A673 (cell line): ENCODE measurements around the gene COPE. TPM values are rescaled to one million over a fixed set of nuclear protein-coding genes. Genes with fewer than 3 reads are reported as not detected.

Source experiments
- BruUV-seq: library from RNA; stranded (reverse); fragments of 400-500 nt; replicated peaks from 2 replicates; lab custom pipeline; 2021; lab: Mats Ljungman, UMichigan
- CTCF ChIA-PET: fragments of 300-600 bp; sonication (Branson Sonifier 250); formaldehyde crosslinking; loops from one replicate; lab custom pipeline; 2022; ENCODE audit warnings: antibody characterized with exemption; lab: Charles Lee
- POLR2A ChIA-PET: fragments of 300-600 bp; sonication (Branson Sonifier 250); formaldehyde crosslinking; loops from one replicate; lab custom pipeline; 2022; ENCODE audit warnings: antibody characterized with exemption; ENCODE audit not compliant: low non-redundant PET; lab: Charles Lee
- DNase-seq: peaks from one replicate; pipeline ENCODE4 v3.0.0-alpha.2; 2015; ENCODE audit warnings: low spot score
- H3K27ac ChIP-seq: fragments of 200-600 bp; sonication (generic); 2 replicates; pipeline ENCODE4 v1.5.1; 2016; ENCODE audit warnings: mixed run types, low read depth, mild to moderate bottlenecking, mixed read lengths, antibody characterized with exemption, low read length; ENCODE audit not compliant: poor library complexity, severe bottlenecking
- H3K27me3 ChIP-seq: fragments of 200-600 bp; sonication (generic); replicated peaks from 2 replicates; pipeline ENCODE4 v1.6.1; 2017; ENCODE audit warnings: mixed run types, low read depth, mild to moderate bottlenecking, mixed read lengths, antibody characterized with exemption, low read length; ENCODE audit not compliant: insufficient read depth, poor library complexity
- H3K36me3 ChIP-seq: fragments of 200-600 bp; sonication (generic); 2 replicates; pipeline ENCODE4 v1.6.1; 2016; ENCODE audit warnings: mixed run types, mild to moderate bottlenecking, mixed read lengths, antibody characterized with exemption, low read length; ENCODE audit not compliant: insufficient read depth, poor library complexity, severe bottlenecking
- H3K4me1 ChIP-seq: fragments of 200-600 bp; sonication (generic); 2 replicates; pipeline ENCODE4 v1.6.1; 2017; ENCODE audit warnings: mixed run types, mild to moderate bottlenecking, mixed read lengths, antibody characterized with exemption, low read length; ENCODE audit not compliant: insufficient read depth, poor library complexity, severe bottlenecking
- H3K4me3 ChIP-seq: fragments of 200-600 bp; sonication (generic); 2 replicates; pipeline ENCODE4 v1.5.1; 2016; ENCODE audit warnings: low read depth, mixed run types, mild to moderate bottlenecking, mixed read lengths, low read length; ENCODE audit not compliant: poor library complexity, severe bottlenecking
- H3K9me3 ChIP-seq: fragments of 200-600 bp; sonication (generic); 2 replicates; pipeline ENCODE4 v1.6.1; 2016; ENCODE audit warnings: mixed run types, low read depth, mild to moderate bottlenecking, mixed read lengths, antibody characterized with exemption, low read length; ENCODE audit not compliant: poor library complexity, severe bottlenecking
- EZH2 ChIP-seq: fragments of 200-600 bp; sonication (generic); IDR thresholded peaks from 2 replicates; pipeline ENCODE4 v1.6.1; 2017; ENCODE audit warnings: borderline replicate concordance, low read depth, mild to moderate bottlenecking, mixed read lengths, antibody characterized with exemption, low read length; ENCODE audit not compliant: poor library complexity, severe bottlenecking
- intact Hi-C: fragments of 100-400 bp; cut with micrococcal nuclease; formaldehyde crosslinking; loops from one replicate; pipeline ENCODE4 v1.10.0; 2022; ENCODE audit not compliant: unreplicated experiment
- total RNA-seq: library from RNA; stranded (reverse); gene quantifications from 2 replicates; pipeline ENCODE4 v1.2.3, GENCODE V29; 2021
- TF ChIP-seq, protein P1 (sequence below): fragments of 300-800, 200-600 bp; sonication (generic); conservative IDR thresholded peaks from 2 replicates; pipeline ENCODE4 v1.5.1; 2017; ENCODE audit warnings: low read depth, mild to moderate bottlenecking, antibody characterized with exemption, low read length, moderate library complexity, mixed read lengths

COPE gene
- total RNA-seq, 1 experiment from 2014 or later: 244 TPM

DNA sequence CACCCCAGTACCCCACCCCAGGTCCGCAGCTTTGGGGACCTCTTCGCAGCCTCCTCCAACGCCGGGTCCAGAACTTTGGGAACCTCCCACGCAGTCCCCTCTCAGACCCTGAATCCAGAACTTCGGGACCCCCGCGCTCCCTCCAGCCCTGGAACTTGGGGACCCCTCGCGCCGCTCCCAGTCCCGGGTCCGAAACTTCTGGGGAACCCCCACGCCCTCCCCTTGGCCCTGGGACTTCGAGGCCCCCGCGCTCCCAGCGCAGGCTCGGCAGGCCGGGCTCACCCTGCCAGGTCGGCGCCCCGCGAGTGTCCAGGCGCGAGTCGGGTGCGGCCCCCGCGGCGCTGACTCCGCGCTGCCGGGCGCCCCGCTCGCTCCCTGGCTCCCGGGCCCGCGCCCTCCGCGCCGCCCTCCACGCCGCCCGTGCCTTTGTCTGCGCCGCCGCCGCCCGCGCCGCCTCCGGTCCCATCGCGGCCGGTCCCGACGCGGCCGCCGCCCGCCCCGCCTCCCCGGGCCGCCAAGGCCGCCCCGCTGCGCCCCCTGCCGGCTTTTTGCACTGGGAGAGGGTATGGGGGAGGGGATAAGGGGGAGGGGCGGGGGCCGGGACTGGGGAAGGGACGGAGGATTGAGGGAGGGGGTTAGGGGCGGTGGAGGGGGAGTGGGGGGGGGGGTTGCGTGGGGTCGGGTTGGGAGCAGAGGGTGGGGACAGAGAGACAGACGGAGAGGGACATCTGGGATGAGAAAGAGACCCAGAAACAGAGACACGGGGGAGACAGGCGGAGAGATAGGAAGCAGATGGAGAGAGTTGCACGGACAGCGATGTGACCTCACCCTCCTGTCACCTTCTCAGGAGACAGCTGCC lies 21.8 kb upstream of the COPE start, which contains the start of gene HOMER3:
Gene HOMER3 (minus strand): TSS at position 449 of the 859 bp plus-strand sequence. CDS start 2,235 bp downstream, outside the sequence.
- Histone ChIP-seq H3K9me3 (no peaks in the 10 kb centered on the region), H3K4me3 (peak within 1 kb of the TSS; percentile 78), H3K27me3 (no peaks in the 10 kb centered on the region), H3K36me3 (no peaks in the 10 kb centered on the region), H3K27ac (peak within 1 kb of the TSS; percentile 68), H3K4me1 (peaks cover 12% of the 10 kb centered on the region)
- peak; percentile 76 for DNase-seq
- intact Hi-C loops: no loop called here
- ChIA-PET POLR2A (no interaction called here), CTCF (no interaction called here)
- TF ChIP-seq, protein P1, sequence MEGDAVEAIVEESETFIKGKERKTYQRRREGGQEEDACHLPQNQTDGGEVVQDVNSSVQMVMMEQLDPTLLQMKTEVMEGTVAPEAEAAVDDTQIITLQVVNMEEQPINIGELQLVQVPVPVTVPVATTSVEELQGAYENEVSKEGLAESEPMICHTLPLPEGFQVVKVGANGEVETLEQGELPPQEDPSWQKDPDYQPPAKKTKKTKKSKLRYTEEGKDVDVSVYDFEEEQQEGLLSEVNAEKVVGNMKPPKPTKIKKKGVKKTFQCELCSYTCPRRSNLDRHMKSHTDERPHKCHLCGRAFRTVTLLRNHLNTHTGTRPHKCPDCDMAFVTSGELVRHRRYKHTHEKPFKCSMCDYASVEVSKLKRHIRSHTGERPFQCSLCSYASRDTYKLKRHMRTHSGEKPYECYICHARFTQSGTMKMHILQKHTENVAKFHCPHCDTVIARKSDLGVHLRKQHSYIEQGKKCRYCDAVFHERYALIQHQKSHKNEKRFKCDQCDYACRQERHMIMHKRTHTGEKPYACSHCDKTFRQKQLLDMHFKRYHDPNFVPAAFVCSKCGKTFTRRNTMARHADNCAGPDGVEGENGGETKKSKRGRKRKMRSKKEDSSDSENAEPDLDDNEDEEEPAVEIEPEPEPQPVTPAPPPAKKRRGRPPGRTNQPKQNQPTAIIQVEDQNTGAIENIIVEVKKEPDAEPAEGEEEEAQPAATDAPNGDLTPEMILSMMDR: no peak
- no peak for TF ChIP-seq EZH2
- no TSS peak for BruUV-seq

DNA sequence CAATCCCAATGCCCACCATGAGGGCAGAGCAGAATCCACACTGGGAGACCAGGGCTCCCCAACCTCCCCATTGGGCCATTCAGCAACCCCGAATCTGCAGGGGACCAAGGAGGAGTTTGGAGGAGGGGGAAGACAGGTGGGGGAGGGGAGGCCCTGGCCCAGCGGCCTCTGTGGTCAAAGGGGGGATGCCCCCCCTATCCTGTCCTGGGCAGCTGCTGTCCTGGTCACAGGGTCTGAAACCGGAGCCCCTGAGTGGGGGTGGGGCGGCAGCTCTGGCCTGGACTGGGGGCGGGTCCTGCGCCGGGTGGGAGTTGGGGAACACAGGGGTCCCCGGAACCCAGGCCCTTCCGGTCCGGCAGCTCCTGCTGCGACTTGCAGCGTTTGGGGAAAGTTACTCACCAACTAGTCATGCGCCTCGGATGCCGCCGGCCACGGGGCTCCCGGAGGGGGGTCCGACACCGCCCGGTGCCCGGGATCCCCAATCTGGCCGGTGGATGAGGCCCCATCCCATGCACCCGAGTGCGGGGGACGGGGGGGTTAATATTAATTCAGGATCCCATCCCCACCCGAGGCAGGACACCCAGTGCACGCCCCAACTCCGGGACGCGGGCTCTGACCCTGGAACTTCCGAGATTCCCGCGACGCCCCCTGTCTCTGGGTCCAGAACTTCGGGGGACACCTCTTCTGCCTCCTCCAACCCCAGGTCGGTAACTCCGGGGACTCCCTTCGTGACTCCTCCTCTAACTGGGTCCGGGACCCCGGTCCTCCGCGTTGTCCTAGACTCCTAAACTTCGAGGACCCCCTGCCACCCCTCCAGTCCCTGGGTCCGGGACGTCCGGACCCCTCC lies 21.0 kb upstream of the COPE start:
- DNase-seq: peak; percentile 35
- Histone ChIP-seq H3K27ac (peak overlapping the region; percentile 68), H3K36me3 (no peaks in the 10 kb centered on the region), H3K4me3 (peak overlapping the region; percentile 78), H3K4me1 (peaks cover 12% of the 10 kb centered on the region), H3K9me3 (no peaks in the 10 kb centered on the region), H3K27me3 (no peaks in the 10 kb centered on the region)
- ChIA-PET CTCF (interaction anchor here (0.5 kb wide), 1 partner anchor 514 kb away, joined by 3 read pairs; no protein-coding TSS in a partner anchor), POLR2A (no interaction called here)
- intact Hi-C loops: no loop called here
- TF ChIP-seq, protein P1: no peak
- TF ChIP-seq EZH2: no peak
- no TSS peak for BruUV-seq

DNA sequence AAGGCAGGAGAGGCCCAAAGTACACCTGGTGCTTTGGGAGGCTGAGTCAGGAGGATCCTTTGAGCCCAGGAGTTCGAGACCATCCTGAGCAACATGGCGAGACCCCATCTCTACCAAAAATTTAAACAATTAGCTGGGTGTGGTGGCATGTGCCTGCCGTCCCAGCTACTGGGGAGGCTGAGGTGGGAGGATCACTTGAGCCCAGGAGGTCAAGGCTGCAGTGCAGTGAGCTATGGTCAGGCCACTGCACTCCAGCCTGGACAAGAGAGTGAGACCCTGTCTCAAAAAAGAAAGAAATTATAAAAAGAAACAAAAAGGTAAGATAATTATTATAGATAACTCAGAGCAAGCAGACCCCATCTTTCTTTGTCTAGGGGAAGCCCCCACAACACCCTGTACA lies 20.0 kb upstream of the COPE start:
- CTCF ChIA-PET: interaction anchor here (0.6 kb wide), 1 partner anchor 699 kb away, joined by 4 read pairs; no protein-coding TSS in a partner anchor
- H3K27me3 ChIP-seq: no peaks in the 10 kb centered on the region
- no peak for DNase-seq
- POLR2A ChIA-PET: no interaction called here
- H3K27ac ChIP-seq: no peak overlapping the region
- H3K4me1 ChIP-seq: peaks cover 12% of the 10 kb centered on the region
- no peak overlapping the region for H3K4me3 ChIP-seq
- no peak for TF ChIP-seq EZH2
- no TSS peak for BruUV-seq
- H3K36me3 ChIP-seq: peaks cover 2% of the 10 kb centered on the region
- intact Hi-C loops: no loop called here
- H3K9me3 ChIP-seq: no peaks in the 10 kb centered on the region
